BE2C (cell line): ENCODE results near the gene TRIM25.

Source experiments
- DNase-seq: peaks from one replicate; pipeline ENCODE4 v3.0.0-alpha.2; 2020
- H3K27me3 ChIP-seq: fragments of 250-450 bp; sonication (Bioruptor Pico); 2 replicates; pipeline ENCODE4 v1.5.1; 2020; ENCODE audit warnings: mild to moderate bottlenecking
- H3K36me3 ChIP-seq: fragments of 250-450 bp; sonication (Bioruptor Pico); 2 replicates; pipeline ENCODE4 v1.5.1; 2020; ENCODE audit warnings: mild to moderate bottlenecking
- H3K4me1 ChIP-seq: fragments of 250-450 bp; sonication (Bioruptor Pico); 2 replicates; pipeline ENCODE4 v1.5.1; 2020
- H3K4me3 ChIP-seq: 2 replicates; pipeline ENCODE4 v1.5.1; 2011; ENCODE audit warnings: low read depth, low read length
- H3K9me3 ChIP-seq: fragments of 250-450 bp; sonication (Bioruptor Pico); 2 replicates; pipeline ENCODE4 v1.5.1; 2020
- TF ChIP-seq, protein P1 (sequence below): IDR thresholded peaks from 2 replicates; pipeline ENCODE4 v1.5.1; 2012; ENCODE audit warnings: mild to moderate bottlenecking, low read depth, low read length

TRIM25 gene

DNA sequence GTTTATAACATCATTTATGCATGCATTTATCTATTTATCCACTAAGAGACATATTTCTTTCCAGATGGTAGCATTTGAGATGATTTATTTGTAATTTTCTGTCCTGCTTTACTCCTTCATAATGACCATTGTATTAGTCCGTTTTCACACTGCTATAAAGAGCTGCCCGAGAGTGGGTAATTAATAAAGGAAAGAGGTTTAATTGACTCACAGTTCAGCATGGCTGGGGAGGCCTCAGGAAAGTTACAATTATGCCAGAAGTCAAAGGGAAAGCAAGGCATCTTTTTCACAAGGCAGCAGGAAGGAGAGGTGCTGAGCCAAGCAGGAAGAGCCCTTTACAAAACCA, 28.6 kb downstream of the TRIM25 start:
- H3K4me1 ChIP-seq: no peaks in the 10 kb centered on the region
- H3K4me3 ChIP-seq: no peak overlapping the region
- TF ChIP-seq, protein P1, sequence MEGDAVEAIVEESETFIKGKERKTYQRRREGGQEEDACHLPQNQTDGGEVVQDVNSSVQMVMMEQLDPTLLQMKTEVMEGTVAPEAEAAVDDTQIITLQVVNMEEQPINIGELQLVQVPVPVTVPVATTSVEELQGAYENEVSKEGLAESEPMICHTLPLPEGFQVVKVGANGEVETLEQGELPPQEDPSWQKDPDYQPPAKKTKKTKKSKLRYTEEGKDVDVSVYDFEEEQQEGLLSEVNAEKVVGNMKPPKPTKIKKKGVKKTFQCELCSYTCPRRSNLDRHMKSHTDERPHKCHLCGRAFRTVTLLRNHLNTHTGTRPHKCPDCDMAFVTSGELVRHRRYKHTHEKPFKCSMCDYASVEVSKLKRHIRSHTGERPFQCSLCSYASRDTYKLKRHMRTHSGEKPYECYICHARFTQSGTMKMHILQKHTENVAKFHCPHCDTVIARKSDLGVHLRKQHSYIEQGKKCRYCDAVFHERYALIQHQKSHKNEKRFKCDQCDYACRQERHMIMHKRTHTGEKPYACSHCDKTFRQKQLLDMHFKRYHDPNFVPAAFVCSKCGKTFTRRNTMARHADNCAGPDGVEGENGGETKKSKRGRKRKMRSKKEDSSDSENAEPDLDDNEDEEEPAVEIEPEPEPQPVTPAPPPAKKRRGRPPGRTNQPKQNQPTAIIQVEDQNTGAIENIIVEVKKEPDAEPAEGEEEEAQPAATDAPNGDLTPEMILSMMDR: no peak
- no peaks in the 10 kb centered on the region for H3K36me3 ChIP-seq
- peaks cover 5% of the 10 kb centered on the region; the same call in 1 of the 2 replicates for H3K27me3 ChIP-seq
- H3K9me3 ChIP-seq: no peaks in the 10 kb centered on the region; the same call in 1 of the 2 replicates
- no peak for DNase-seq

DNA sequence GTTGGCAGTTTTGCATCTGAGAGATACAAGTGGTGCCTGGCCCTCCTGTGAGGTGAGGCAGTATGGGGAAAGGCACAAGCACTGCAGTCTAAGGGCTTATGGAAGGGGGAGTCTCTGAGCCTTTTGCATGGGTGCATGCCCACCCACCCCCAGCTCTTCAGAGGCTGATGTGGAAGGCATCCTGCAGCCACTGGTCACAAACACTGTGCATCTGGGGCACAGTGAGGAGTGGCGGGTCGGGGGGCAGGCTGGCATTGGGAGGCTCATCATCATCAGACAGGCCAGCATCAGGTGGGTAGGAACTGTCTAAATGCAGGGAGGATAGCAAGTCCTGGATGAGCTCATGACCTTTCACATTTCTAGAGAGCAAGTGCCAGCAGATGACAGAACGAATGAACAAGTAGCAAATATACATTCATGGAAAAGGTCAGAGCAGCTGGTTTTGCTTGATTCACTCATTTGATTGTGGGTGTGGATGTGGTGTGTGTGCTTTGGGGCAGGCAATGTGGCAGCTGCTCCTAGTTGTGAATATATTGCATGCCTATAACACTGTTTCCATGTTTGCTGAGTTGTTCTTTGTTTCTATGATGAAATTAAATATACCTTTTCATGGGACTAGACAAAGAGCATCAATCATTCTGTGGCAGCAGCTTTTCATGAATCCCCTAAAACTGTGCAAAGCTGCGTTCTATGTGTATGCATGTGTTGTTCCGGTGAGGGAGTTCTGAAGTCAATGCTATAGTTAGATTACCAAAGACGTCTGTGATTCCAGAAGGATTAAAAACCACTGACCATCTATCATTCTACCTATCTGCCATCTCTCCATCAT, 29.2 kb downstream of the TRIM25 start:
- H3K4me1 ChIP-seq: no peaks in the 10 kb centered on the region
- H3K4me3 ChIP-seq: no peak overlapping the region
- no peaks in the 10 kb centered on the region for H3K36me3 ChIP-seq
- DNase-seq: no peak
- TF ChIP-seq, protein P1: no peak
- no peaks in the 10 kb centered on the region; the same call in 1 of the 2 replicates for H3K9me3 ChIP-seq
- H3K27me3 ChIP-seq: peaks cover 6% of the 10 kb centered on the region; the same call in 1 of the 2 replicates

DNA sequence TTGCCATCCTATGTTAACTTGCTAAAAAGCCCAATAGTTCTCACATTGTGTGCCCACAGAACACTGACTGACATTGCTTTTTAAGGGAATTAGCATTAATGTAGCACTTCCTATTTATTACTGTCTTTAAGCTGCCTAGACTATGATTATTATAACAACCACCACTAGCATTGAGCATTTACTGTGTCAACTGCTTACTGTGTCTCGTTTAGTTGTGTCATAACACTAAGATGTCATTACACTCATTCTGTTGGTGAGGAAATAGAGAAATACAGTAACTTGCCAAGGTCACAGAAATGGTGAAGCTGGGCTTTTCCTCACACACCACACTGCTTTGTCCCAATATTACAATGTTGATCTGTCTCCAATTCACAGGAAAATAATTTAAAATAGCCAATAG, 30.2 kb downstream of the TRIM25 start:
- TF ChIP-seq, protein P1: no peak
- no peaks in the 10 kb centered on the region for H3K4me1 ChIP-seq
- H3K36me3 ChIP-seq: no peaks in the 10 kb centered on the region
- H3K9me3 ChIP-seq: no peaks in the 10 kb centered on the region; the same call in 1 of the 2 replicates
- no peak for DNase-seq
- peaks cover 6% of the 10 kb centered on the region; the same call in 1 of the 2 replicates for H3K27me3 ChIP-seq
- no peak overlapping the region for H3K4me3 ChIP-seq

DNA sequence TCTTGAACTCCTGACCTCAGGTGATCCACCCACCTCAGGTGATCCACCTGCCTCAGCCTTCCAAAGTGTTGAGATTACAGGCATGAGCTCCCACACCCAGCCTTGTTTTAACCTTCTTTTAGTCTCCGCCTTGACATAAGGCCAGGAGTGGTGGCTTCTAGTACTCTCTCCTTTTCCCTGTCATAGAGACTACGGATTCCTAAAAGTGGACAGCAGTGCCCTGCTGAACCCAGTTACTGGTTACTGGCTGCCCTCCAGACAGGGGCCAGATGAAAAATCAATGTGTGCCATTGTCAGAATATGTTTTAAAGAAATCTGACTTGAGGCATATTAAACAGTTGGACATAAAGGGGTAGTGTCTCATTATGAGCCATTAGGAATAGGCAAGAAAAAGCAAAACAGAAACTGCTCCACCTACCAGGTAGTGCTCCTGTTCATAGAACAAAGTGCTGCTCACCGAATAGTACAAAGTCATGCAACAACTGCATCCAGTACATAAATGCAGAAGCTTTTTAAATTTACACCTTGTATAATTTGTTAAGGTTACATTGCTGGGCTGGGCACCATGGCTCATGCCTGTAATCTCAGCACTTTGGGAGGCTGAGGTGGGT, 32.1 kb downstream of the TRIM25 start:
- no peak for DNase-seq
- TF ChIP-seq, protein P1: no peak
- Histone ChIP-seq H3K4me3 (no peak overlapping the region), H3K4me1 (no peaks in the 10 kb centered on the region), H3K36me3 (no peaks in the 10 kb centered on the region), H3K27me3 (peaks cover 10% of the 10 kb centered on the region; the same call in 1 of the 2 replicates), H3K9me3 (no peaks in the 10 kb centered on the region)

DNA sequence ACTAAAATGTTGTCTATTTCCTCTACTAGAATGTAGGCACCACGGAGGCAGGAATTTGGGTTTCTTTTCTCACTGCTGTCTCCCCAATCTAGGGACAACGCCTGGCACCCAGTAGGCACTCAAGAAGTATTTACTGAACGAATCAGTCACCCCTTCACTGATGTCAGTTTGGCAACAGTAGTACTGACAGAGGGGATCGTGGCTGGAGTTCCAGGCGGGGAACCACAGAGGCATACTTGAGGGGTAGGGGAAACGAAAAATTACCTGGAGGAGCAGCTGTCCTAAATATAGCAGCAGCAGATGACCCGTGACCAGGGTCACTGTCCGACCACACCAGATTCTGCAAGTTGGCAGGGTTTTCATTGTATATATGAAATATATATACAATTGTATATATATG, 33.3 kb downstream of the TRIM25 start:
- Histone ChIP-seq H3K4me1 (no peaks in the 10 kb centered on the region), H3K9me3 (no peaks in the 10 kb centered on the region), H3K4me3 (no peak overlapping the region), H3K27me3 (peaks cover 19% of the 10 kb centered on the region; the same call in 1 of the 2 replicates), H3K36me3 (no peaks in the 10 kb centered on the region)
- TF ChIP-seq, protein P1: no peak
- no peak for DNase-seq

DNA sequence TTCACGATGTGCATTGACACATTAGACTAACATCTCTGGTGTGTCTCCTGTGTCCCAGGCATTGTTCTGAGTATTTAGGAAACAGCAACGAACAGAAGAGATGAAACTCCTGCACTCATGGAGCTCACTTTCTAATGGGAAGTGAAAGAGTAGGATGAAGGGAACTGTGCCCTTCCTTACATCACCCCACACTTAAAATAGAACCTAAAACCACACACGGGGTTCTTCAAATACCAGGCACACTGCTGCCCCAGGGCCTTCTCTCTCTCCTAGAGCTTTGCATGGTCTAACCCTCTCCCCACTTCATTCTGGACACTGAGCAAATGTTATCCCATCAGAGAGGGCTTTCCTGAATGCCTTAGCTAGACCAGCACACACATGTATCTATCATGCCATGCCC, 33.7 kb downstream of the TRIM25 start:
- no peaks in the 10 kb centered on the region for H3K9me3 ChIP-seq
- peaks cover 19% of the 10 kb centered on the region; the same call in 1 of the 2 replicates for H3K27me3 ChIP-seq
- DNase-seq: no peak
- H3K36me3 ChIP-seq: no peaks in the 10 kb centered on the region
- no peaks in the 10 kb centered on the region for H3K4me1 ChIP-seq
- H3K4me3 ChIP-seq: no peak overlapping the region
- TF ChIP-seq, protein P1: no peak
